ENCODE data around the gene MORC2.

GRCh38 chr22:31001124-31001770 is 32.7 kb upstream of the MORC2 start:
- no peak for TF ChIP-seq CTCF (IDR thresholded peaks at IDR 0.05)
- no peak for TF ChIP-seq EP300 (IDR thresholded peaks at IDR 0.05)
- no peak for TF ChIP-seq POLR2A (IDR thresholded peaks at IDR 0.05)
